Activated CD8-positive, alpha-beta T cell treated with anti-CD3 and anti-CD28 coated beads for 36 hours (primary cell): Measurements from ENCODE around the gene GPC2. TPM values are rescaled to one million over a fixed set of nuclear protein-coding genes. Genes with fewer than 3 reads are reported as not detected.
"Not testable (repeated sequence)": the region's sequence is repeated elsewhere in the genome, so short reads cannot be mapped to it uniquely, and the experiment has no call there.

ENCODE experiments used
- ATAC-seq: fragments of 200-7000 bp; cut with Tn5 transposase; one replicate; pipeline ENCODE4 v1.10.0; 2021; ENCODE audit warnings: mild to moderate bottlenecking, moderate library complexity
- CTCF ChIA-PET: fragments of 350-600 bp; sonication (Branson Sonifier 250); formaldehyde crosslinking; loops from one replicate; lab custom pipeline; 2021; ENCODE audit warnings: antibody characterized with exemption; lab: Charles Lee
- POLR2A ChIA-PET: fragments of 350-600 bp; sonication (Branson Sonifier 250); formaldehyde crosslinking; loops from one replicate; lab custom pipeline; 2021; ENCODE audit warnings: antibody characterized with exemption; lab: Charles Lee
- DNase-seq: peaks from one replicate; pipeline ENCODE4 v3.0.0-alpha.2; 2020
- H3K27ac Mint-ChIP-seq: one replicate; pipeline ENCODE4 v1.8.0; 2021; ENCODE audit warnings: mild to moderate bottlenecking, mixed read lengths
- H3K27me3 Mint-ChIP-seq: one replicate; pipeline ENCODE4 v1.8.0; 2021; ENCODE audit warnings: mixed read lengths
- H3K36me3 Mint-ChIP-seq: one replicate; pipeline ENCODE4 v1.8.0; 2021; ENCODE audit warnings: low read depth, mixed read lengths
- H3K4me1 Mint-ChIP-seq: one replicate; pipeline ENCODE4 v1.8.0; 2021; ENCODE audit warnings: low read depth, mixed read lengths
- H3K4me3 Mint-ChIP-seq: one replicate; pipeline ENCODE4 v1.8.0; 2021; ENCODE audit warnings: mild to moderate bottlenecking, moderate library complexity, mixed read lengths
- H3K9me3 Mint-ChIP-seq: one replicate; pipeline ENCODE4 v1.8.0; 2021; ENCODE audit warnings: mixed read lengths
- CTCF ChIP-seq: fragments of 200-600 bp; IDR thresholded peaks from one replicate; pipeline ENCODE4 v1.8.0; 2022; ENCODE audit warnings: antibody characterized with exemption, mild to moderate bottlenecking
- intact Hi-C: fragments of 100-400 bp; cut with micrococcal nuclease; formaldehyde crosslinking; loops from one replicate; pipeline ENCODE4 v1.10.0; 2022
- total RNA-seq, 2 experiments: library from RNA; stranded (reverse); gene quantifications; one replicate each; pipeline ENCODE4 v1.2.3, GENCODE V29; 2021

GPC2 gene
- total RNA-seq, 2 experiments from 2014 or later = 3.7 to 4.3 TPM

GRCh38 chr7:100221767-100222444 is 44.7 kb upstream of the GPC2 start:
- intact Hi-C loops = no loop called here
- ATAC-seq (no peak), DNase-seq (peak; percentile 39)
- TF ChIP-seq CTCF = no peak
- Mint-ChIP-seq H3K27me3 (no peaks in the 10 kb centered on the region), H3K27ac (peak overlapping the region; percentile 99), H3K36me3 (peaks cover 71% of the 10 kb centered on the region), H3K4me3 (peak overlapping the region; percentile 97), H3K9me3 (no peaks in the 10 kb centered on the region), H3K4me1 (peaks cover 45% of the 10 kb centered on the region)
- POLR2A ChIA-PET = interaction anchor here (0.8 to 3.4 kb wide), 9 partner anchors 9 to 207 kb away, joined by 3 to 28 read pairs (median 4); partner anchors contain the start of genes LAMTOR4 and MEPCE
- CTCF ChIA-PET = interaction anchor here (1.0 to 2.1 kb wide), 6 partner anchors 32 to 186 kb away, joined by 3 to 9 read pairs (median 5); no protein-coding TSS in a partner anchor

GRCh38 chr7:100221231-100221718 is 44.1 kb upstream of the GPC2 start:
- DNase-seq = peak; percentile 81
- Mint-ChIP-seq H3K27ac (peak overlapping the region; percentile 99), H3K4me1 (peaks cover 49% of the 10 kb centered on the region), H3K27me3 (no peaks in the 10 kb centered on the region), H3K36me3 (peaks cover 71% of the 10 kb centered on the region), H3K9me3 (no peaks in the 10 kb centered on the region), H3K4me3 (peak overlapping the region; percentile 97)
- ChIA-PET POLR2A (interaction anchor here (0.8 to 3.4 kb wide), 11 partner anchors 10 to 208 kb away, joined by 3 to 28 read pairs (median 4); partner anchors contain the start of genes LAMTOR4, MBLAC1 and MEPCE), CTCF (interaction anchor here (0.5 to 2.2 kb wide), 6 partner anchors 32 to 186 kb away, joined by 3 to 9 read pairs (median 6); no protein-coding TSS in a partner anchor)
- TF ChIP-seq CTCF = no peak
- intact Hi-C loops = no loop called here
- ATAC-seq = peak; percentile 54

GRCh38 chr7:100220586-100221230 is 43.5 kb upstream of the GPC2 start:
- DNase-seq (no peak), ATAC-seq (peak; percentile 1)
- ChIA-PET POLR2A (interaction anchor here (0.6 to 3.4 kb wide), 10 partner anchors 9 to 363 kb away, joined by 3 to 28 read pairs (median 4); partner anchors contain the start of gene MBLAC1), CTCF (interaction anchor here (0.5 to 2.2 kb wide), 6 partner anchors 31 to 187 kb away, joined by 3 to 9 read pairs (median 6); partner anchors contain the start of genes GPC2 and STAG3)
- Mint-ChIP-seq H3K27ac (peak overlapping the region; percentile 99), H3K9me3 (no peaks in the 10 kb centered on the region), H3K4me1 (peaks cover 50% of the 10 kb centered on the region), H3K27me3 (no peaks in the 10 kb centered on the region), H3K36me3 (peaks cover 69% of the 10 kb centered on the region), H3K4me3 (peak overlapping the region; percentile 97)
- intact Hi-C loops = no loop called here
- no peak for TF ChIP-seq CTCF

- peaks cover 62% of the 10 kb centered on the region for H3K36me3 Mint-ChIP-seq
- peak within 1 kb of the TSS; percentile 99 for H3K27ac Mint-ChIP-seq
- H3K27me3 Mint-ChIP-seq, H3K9me3 Mint-ChIP-seq, intact Hi-C loops: not testable (repeated sequence)
- peak; percentile 24 for ATAC-seq
- CTCF ChIA-PET = interaction anchor here (1.6 to 2.2 kb wide), 4 partner anchors 30 to 90 kb away, joined by 3 to 9 read pairs (median 6); partner anchors contain the start of genes GPC2 and STAG3
- DNase-seq = peak; percentile 72
- peaks cover 52% of the 10 kb centered on the region for H3K4me1 Mint-ChIP-seq
- H3K4me3 Mint-ChIP-seq = peak within 1 kb of the TSS; percentile 97
- POLR2A ChIA-PET = interaction anchor here (0.8 to 3.4 kb wide), 10 partner anchors 8 to 364 kb away, joined by 3 to 28 read pairs (median 4); partner anchors contain the start of gene MBLAC1
These were observed 42.8 kb upstream of the GPC2 start, which contains the start of gene PVRIG for GRCh38 chr7:100219801-100220585. TSS of gene PVRIG (plus strand) at chr7:100219949. CDS start at chr7:100219971, 22 bp downstream.
